NCI-H1092 (cell line): ENCODE data around the gene UBE3C.
"Not testable (repeated sequence)": the region's sequence is repeated elsewhere in the genome, so short reads cannot be mapped to it uniquely, and the experiment has no call there.

Source experiments
- DNase-seq: peaks from one replicate; lab custom pipeline; 2025; lab: John Stamatoyannopoulos, UW

Gene UBE3C

DNA sequence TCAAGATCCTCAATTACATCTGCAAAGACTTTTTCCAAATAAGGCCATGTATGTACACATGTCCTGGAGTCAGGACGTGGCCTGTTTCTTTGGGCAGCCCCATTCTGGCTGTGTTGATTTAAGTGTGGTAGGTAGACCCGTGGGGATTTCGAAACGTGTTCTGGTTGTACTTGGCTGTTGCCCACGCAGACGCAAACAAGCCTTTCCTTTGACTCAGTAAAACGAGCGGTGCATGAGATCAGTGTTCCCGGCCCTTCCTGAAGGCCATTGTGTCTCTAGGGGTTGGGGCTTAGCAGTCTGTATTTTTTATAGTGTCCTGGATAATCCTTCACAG lies 133.2 kb downstream of the UBE3C start:
- DNase-seq = peak; percentile 48

GRCh38 chr7:157272351-157273207 lies 133.9 kb downstream of the UBE3C start:
- peak; percentile 37 for DNase-seq

- DNase-seq = peak; percentile 31
Observed at GRCh38 chr7:157273208-157274093, 134.7 kb downstream of the UBE3C start.

DNA sequence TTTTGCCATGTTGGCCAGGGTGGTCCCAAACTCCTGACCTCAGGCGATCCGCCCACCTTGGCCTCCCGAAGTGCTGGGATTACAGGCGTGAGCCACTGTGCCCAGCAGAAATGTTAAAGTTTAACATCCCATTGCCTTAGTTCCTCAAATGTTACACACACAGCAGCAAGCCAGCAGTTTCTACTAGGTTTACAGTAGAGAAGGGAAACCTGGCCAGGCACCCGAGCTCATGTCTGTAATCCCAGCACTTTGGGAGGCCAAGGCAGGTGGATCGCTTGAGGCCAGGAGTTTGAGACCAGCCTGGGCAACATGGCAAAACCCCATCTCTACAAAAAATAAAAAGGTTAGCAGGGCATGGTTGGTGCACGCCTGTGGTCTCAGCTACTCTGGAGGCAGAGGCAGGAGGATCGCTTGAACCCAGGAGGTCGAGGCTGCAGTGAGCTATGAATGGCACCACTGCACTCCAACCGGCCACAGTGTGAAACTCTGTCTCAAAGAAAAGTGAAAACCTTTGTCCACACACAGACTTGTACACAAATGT lies 135.4 kb downstream of the UBE3C start:
- DNase-seq = not testable (repeated sequence)

DNA sequence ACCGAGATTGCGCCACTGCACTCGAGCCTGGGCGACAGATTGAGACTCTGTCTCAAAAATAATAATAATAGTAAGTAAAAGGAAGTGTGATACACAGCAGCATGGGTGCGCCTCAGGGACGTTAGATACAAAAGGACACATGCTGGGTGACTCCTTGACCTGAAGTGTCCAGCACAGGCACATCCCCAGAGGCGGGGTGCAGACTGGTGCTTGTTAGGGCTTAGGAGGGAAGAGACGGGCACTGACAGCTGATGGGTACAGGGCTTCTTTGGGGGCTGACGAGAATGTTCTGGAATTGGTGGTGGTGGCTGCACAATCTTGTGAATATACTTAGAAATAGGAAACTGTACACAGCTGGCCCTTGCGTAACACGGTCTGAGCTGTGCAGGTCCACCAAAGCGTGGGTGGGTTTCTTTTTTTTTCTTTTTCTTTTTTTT lies 136.3 kb downstream of the UBE3C start:
- DNase-seq = no peak

DNA sequence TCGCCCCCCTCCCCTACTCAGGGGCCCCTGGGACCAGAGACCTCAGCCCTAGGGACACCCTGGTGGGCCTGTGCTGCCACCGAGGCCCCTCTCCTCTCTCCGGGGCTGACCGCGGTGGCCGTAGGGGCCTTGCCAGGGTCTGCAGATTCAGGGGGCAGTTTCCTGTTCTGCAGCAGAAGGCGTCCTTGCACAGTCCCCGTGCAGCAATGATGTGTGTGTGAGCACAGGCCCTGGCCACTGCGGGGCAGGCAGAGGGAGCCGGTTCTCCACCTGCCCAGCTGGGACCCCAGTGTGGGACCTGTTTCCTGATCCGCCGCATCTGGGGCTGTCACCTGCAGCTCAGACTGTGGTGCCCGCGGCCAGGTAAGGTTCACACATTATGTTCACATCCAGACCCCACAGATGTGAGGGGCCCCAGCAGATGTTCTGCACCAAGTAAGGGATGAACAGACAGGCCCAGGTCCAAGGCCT lies 137.4 kb downstream of the UBE3C start:
- no peak for DNase-seq

- peak; percentile 26 for DNase-seq
Observed at GRCh38 chr7:157276731-157277562, 138.2 kb downstream of the UBE3C start.

DNA sequence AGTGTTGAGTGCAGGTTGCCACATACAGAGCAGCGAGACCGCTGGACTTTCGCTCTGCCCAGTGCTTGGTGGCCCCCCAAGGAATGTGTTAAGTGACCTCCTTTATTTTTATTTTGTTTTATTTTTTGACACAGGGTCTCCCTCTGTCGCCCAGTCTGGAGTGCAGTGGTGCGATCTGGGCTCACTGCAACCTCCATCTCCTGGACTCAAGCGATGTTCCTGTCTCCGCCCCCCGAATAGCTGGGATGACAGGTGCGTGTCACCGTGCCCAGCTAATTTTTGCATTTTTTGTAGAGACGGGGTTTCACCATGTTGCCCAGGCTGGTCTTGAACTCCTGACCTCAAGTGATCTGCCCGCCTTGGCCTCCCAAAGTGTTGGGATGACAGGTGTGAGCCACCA lies 138.8 kb downstream of the UBE3C start:
- DNase-seq = not testable (repeated sequence)

DNA sequence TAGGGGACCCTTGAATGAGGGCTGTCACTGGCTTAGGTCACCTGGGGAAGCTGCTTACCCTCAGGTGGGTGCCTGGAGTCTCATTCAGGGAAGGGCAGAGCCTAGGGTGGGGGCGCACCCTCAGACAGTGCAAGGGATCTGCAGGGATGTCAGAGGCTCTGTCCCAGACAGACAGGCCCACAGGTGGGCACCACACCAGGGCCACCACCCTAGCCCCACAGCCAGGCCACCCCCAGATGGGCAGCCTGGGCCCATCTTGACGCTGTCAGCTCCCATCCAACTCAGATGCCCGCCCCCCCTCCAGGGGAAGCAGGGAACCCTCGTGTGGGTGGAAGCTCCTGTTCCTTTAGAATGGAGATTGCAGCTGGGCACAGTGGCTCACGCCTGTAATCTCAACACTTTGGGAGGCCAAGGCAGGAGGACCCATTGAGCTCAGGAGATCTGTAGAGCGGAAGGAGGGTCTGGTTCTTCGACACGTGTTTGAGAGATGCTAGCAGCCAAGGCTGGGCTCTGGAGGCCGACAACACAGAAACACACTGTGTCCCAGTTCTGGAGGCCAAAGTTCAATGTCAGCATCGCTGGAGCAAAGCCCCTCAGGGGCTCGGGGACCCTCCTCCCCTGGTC lies 139.6 kb downstream of the UBE3C start:
- no peak for DNase-seq

DNA sequence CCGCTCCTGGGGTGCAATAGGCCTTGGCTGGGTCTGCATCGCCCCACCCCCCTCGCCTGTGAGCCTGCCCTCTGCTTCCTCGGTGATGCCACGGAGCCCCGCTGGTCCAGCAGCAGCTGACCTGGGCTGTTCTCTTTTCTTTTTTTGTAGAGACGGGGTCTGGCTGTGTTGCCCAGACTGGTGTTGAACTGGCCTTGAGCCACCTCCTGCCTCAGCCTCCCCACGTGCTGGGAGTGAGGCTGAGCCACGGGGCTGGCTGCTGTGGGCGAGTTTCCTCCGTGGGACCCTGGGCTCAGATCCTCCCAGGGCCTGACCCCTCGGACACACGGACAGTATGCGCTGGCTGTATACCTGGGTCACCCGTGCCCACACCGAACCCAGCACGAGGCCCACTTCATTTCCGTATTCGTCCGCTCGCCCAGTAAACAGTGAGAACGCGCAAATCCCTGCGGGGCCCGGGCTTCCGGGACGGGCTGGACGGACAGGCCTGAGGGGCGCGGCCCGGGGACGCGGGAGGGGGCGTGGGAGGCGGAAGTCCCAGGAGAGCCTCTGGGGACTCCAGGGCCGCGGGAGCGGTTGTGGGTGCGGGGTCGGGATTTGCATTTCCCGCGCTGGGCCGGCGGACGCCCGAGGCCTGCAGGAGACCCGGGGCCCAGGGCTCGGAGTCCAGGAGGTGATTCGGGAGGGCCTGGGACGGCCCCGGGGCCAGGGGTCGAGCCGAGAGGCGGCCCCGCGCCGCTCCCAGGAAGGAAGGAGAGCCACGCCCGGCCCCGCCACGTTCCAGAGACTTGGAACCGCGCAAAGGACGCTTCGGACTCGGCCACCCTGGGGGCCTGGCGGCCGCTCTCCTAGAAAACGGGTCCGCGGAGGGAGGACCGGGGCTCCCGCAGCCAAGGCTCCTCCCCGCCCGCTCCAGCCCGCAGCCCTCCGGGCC lies 140.3 kb downstream of the UBE3C start:
- DNase-seq = no peak

DNA sequence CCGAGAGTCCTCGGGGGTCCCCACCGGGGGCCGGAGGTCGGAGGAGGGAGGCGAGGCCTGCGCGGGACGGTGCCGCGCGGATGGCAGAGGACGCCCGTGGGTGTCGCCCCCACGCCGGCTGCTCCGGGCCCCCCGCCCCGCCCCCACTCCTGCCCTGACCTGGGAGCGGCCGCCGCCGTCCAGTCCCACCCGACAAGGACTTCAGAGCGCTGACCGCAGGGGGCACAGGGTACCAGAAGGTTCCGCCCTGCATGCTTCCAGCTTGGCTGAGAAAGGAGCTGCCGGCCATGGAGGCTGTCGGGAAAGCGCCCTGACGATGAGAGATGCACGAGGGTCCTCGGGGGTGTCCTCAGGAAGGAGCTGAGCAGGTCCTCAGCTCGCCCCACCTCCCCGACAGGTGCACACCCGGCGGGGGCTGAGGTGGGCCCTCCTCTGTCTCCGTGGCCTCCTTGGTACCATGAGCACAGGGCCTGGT lies 141.1 kb downstream of the UBE3C start:
- DNase-seq = no peak

DNA sequence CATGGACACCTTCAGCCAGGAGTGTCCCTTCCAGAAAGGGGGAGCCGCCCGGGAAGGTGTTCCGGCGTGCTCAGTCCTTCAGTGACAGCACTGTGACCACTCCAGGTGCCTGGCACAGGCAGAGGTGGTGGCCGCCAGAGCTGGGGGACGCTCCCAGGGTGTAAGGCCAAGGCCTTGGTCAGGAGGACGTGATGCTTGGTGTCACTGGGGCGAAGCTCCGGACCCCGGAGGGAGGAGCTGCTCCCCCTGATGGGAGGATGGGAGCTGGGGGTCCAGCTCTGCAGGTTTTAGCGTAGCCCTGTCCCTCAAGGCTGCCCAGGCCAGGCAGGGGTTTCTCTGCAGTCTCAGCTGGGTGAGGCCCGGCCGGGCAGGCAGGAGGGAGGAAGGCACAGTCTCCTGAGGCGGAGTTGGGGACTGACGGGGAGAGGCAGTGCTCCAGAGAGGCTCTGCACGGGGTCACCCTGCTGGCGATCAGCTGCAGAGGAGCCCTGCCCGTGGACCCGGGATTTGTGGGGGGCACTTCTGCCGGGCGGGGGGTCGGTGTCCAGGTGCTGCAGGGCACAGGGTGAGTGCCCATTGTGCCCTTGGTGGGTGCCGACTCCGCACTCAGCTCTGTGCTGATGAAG lies 141.6 kb downstream of the UBE3C start:
- DNase-seq = no peak

- no peak for DNase-seq
Observed at GRCh38 chr7:157281221-157281998, 142.7 kb downstream of the UBE3C start.

DNA sequence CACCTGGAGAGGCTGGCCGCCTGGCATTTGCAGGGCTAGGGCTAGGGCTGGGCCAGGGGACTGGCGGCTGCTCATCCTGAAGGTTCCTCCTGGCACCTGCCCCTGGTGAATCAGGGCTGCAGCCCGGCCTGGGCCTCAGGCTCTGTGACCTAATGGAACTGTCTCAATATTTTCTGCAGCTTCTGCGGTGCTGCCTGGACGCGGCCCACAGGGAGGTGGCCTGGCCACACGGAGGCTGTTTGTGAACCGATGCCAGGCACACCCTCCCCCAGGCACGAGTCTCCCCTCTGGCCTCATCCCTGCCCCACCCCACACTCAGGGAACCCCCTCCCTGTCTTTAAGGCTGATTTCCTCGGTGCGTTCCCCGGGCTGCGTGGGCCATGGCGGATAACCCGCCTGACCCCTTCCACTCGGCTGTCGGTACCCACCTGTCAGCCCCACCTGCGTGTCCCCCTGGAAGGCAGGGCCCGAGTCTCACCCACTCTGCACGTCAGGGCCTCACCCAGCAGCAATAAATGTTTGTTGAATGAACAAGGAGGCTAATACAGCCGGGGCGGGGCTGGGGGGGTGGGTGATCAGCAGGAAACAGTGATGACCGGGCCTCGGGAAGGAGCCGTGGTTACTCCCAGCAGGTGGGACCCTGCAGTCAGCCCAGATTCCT lies 143.5 kb downstream of the UBE3C start:
- no peak for DNase-seq

DNA sequence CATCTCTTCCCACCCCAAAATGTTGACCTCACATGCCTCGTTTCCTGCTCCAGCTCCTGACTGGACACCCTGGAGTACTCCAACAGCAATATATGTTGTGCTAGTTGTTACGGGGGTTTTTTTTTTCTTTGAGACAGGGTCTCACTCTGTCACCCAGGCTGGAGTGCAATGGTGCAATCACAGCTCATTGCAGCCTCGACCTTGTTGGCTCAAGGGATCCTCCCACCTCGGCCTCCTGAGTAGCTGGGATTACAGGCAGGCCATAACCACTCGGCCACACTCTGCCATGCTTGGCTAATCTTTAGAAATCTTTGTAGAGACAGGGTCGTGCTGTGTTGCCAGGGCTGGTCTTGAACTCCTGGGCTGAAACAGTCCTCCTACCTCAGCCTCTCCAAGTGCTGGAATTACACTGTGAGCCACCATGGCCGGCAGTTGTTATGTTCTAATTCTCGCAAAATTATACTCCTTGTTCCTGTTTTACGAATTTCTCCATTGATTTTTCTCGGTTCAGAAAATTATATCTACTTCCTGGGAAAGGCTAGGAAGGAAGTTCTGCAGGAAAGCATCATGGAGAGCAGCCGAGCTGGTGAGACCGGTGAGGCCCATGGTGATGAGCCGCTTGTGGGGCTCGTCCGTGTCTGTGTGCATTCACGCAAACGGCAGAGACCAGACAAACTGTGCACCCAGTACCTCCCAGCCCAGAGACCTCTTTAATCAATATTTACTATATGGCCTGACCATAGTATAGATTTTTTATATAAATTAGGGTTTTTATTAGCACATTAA lies 145.7 kb downstream of the UBE3C start:
- DNase-seq = no peak

- DNase-seq = no peak
Observed at GRCh38 chr7:157291404-157292080, 152.8 kb downstream of the UBE3C start.

GRCh38 chr7:157292258-157292657 lies 153.5 kb downstream of the UBE3C start:
- no peak for DNase-seq
